HCT116 (cell line): ENCODE data around the gene FITM2.

Experiments used
- ATF3 ChIP-seq: IDR thresholded peaks from 2 replicates; pipeline ENCODE4 v1.6.1; 2012
- CBX3 ChIP-seq: IDR thresholded peaks from 2 replicates; pipeline ENCODE4 v1.6.1; 2012; ENCODE audit warnings: low read depth
- CEBPB ChIP-seq: IDR thresholded peaks from 2 replicates; pipeline ENCODE4 v1.6.1; 2012; ENCODE audit warnings: low read depth
- CTCF ChIP-seq, 3 experiments: fragments of 200-600 bp in 1 of 3; sonication (generic) in 1 of 3; IDR thresholded peaks in 2 of 3; conservative IDR thresholded peaks in 1 of 3; 2 replicates each; pipeline ENCODE4 v1.5.1; 2012 to 2017; ENCODE audit warnings: low read depth in 2 of 3, low read length in 2 of 3, antibody characterized with exemption in 1 of 3, borderline replicate concordance in 1 of 3, control low read depth in 1 of 3, mild to moderate bottlenecking in 1 of 3, mixed read lengths in 1 of 3, mixed run types in 1 of 3, moderate library complexity in 1 of 3; ENCODE audit not compliant: insufficient read depth in 1 of 3
- EZH2 ChIP-seq: fragments of 200-600 bp; sonication (generic); IDR thresholded peaks from 2 replicates; pipeline ENCODE4 v1.6.1; 2017; ENCODE audit warnings: antibody characterized with exemption, mixed run types
- EZH2phosphoT487 ChIP-seq: fragments of 200-600 bp; IDR thresholded peaks from 2 replicates; pipeline ENCODE4 v1.6.1; 2018; ENCODE audit warnings: antibody characterized with exemption, borderline replicate concordance
- JUND ChIP-seq: IDR thresholded peaks from 2 replicates; pipeline ENCODE4 v1.6.1; 2012
- POLR2AphosphoS5 ChIP-seq: IDR thresholded peaks from 2 replicates; pipeline ENCODE4 v1.6.1; 2011; ENCODE audit warnings: mild to moderate bottlenecking, low read depth, low read length, moderate library complexity
- SIN3A ChIP-seq: IDR thresholded peaks from 2 replicates; pipeline ENCODE4 v1.6.1; 2012; ENCODE audit warnings: low read depth
- TCF7L2 ChIP-seq: IDR thresholded peaks from 2 replicates; pipeline ENCODE4 v1.7.0; 2011; ENCODE audit warnings: borderline replicate concordance, inconsistent platforms; ENCODE audit not compliant: insufficient read depth, insufficient read length; ENCODE audit errors: extremely low read depth
- YY1 ChIP-seq: IDR thresholded peaks from 2 replicates; pipeline ENCODE4 v1.6.1; 2011; ENCODE audit warnings: low read length, low read depth, moderate library complexity, mild to moderate bottlenecking; ENCODE audit not compliant: insufficient replicate concordance; ENCODE audit errors: extremely low read depth

GRCh38 chr20:44349349-44349748 lies 38.3 kb upstream of the FITM2 start:
- TF ChIP-seq CTCF (IDR thresholded peaks at IDR 0.05 in 2 of 3, conservative IDR thresholded peaks at IDR 0.05 in 1 of 3; ENCODE audit: borderline replicate concordance in 1 of 3, insufficient read depth in 1 of 3, low read depth in 2 of 3, low read length in 2 of 3) (no peak), YY1 (no peak), POLR2AphosphoS5 (no peak), CEBPB (no peak), JUND (no peak), ATF3 (no peak), EZH2phosphoT487 (no peak), SIN3A (no peak), CBX3 (no peak), EZH2 (no peak), TCF7L2 (no peak)
